ENCODE data around the gene MAST4. TPM values are rescaled to one million over a fixed set of nuclear protein-coding genes. Genes with fewer than 3 reads are reported as not detected.
A peak's percentile ranks its signal among the peaks of the same experiment; 100 is the strongest.

The MAST4 gene
- total RNA-seq, 1 donor from 2014 or later = 11.3 TPM

GRCh38 chr5:67215519-67216471 lies 619.6 kb downstream of the MAST4 start:
- Mint-ChIP-seq H3K4me3 (ENCODE audit: unreplicated experiment) (peak overlapping the region; percentile 31), H3K4me1 (ENCODE audit: low read depth) (peaks cover 27% of the 10 kb centered on the region), H3K27ac (ENCODE audit: unreplicated experiment) (peak overlapping the region; percentile 57), H3K9me3 (ENCODE audit: low read depth) (no peaks in the 10 kb centered on the region), H3K36me3 (ENCODE audit: low read depth) (no peaks in the 10 kb centered on the region), H3K27me3 (ENCODE audit: low read depth) (no peaks in the 10 kb centered on the region)
- no peak for DNase-seq (ENCODE audit: low spot score)
- TF ChIP-seq CTCF (IDR thresholded peaks at IDR 0.05) = no peak

- no peak overlapping the region for H3K4me3 Mint-ChIP-seq (ENCODE audit: unreplicated experiment)
- H3K27me3 Mint-ChIP-seq (ENCODE audit: low read depth) = no peaks in the 10 kb centered on the region
- H3K27ac Mint-ChIP-seq (ENCODE audit: unreplicated experiment) = no peak overlapping the region
- DNase-seq (ENCODE audit: low spot score) = no peak
- no peaks in the 10 kb centered on the region for H3K36me3 Mint-ChIP-seq (ENCODE audit: low read depth)
- no peaks in the 10 kb centered on the region for H3K9me3 Mint-ChIP-seq (ENCODE audit: low read depth)
- no peak for TF ChIP-seq CTCF (IDR thresholded peaks at IDR 0.05)
- H3K4me1 Mint-ChIP-seq (ENCODE audit: low read depth) = peaks cover 27% of the 10 kb centered on the region
Observed at GRCh38 chr5:67216564-67216963, 620.4 kb downstream of the MAST4 start.
